Measurements from ENCODE around the gene DLGAP3.

The DLGAP3 gene

DNA sequence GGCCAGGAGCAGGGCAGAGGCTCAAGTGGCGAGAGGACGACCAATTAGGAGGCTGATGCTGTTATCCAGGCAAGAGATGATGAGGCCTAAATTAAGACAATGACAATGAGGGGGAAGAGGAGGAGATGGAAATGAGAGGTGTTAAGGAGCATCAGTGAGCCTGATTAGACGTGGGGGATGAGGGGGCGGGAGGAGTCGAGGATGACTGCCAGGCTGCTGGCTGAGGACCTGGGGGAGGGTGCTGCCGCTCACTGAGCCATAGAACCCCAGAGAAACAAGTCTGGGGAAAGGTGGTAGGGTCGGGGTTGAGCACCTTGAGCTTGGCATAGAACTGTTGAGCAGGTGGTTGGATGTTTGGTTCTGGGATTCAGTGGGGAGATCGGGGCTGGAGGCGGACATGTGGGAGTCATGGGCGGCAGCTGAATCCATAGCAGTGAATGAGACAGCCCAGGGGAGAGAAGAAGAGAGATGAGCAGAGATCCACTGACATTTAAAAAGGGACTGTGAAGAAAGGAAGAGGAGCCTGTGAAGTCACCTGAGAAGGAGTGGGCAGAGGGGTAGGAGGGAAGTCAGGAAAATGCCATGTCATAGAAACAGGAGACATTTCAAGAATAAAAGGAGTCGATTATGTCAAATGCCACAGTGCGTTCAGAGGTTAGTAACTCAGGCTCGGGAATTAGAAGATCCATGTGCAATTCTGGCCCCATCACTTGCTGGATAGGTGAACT lies 28.5 kb downstream of the DLGAP3 start:
- DNase-seq: no peak

DNA sequence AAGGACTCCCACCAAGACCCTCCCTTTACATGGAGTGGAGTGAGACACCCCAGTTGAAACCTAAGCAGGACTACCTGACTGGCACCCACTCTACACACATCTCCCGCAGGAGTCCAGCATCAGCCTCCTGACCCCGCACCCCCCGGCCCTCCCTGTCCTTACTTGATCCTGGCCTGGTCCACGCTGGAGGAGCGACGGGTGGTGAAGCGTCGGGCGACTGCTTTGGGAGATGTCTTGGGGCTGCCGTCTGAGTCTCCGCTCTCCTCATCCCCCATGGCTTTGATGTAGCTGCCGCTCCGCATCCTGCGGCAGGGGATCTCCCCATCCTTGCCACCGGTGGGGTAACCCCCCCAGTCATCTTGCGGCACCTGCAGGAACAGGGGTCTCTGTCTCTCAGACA lies 29.5 kb downstream of the DLGAP3 start:
- peak; percentile 24 for DNase-seq

DNA sequence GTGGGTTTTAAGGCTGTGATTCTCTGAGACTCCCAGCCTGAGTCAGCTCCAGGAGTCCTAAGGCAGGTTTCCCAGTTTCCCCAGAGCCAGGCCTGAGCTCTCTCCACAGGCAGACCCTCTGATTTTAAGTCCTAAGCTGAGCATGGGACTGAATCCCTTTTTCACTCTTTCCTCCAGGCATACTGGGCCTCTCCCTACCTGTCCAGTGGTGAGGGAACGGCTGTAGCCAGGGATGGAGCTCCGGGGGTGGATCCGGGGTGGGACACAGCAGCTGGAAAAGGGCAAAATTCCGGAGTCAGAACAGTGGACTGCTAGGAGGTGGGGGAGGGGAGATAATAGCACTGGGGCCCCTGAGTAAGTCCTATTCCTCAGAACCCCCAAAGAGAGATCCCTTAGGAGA lies 30.0 kb downstream of the DLGAP3 start:
- DNase-seq: peak; percentile 22

DNA sequence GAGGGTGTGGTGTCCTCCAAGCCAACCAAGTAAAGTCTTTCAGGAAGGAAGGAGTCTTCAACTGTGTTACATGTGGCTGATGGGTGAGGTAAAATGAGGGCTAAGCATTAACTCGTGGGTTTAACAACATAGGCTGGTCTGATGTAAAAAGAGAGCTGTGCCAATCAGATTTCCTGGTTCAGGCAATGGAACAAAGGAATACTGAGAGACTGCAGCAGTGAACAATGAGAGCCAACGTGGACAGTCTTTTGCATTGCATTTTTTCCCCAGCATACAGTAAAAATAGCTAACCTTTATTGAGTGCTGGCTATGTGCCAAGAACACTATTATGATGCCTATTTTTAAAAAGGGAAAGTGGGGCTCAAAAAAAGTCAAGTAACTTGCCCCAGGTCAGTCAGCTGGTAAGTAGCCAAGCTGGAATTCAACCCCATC lies 31.1 kb downstream of the DLGAP3 start:
- DNase-seq: no peak

DNA sequence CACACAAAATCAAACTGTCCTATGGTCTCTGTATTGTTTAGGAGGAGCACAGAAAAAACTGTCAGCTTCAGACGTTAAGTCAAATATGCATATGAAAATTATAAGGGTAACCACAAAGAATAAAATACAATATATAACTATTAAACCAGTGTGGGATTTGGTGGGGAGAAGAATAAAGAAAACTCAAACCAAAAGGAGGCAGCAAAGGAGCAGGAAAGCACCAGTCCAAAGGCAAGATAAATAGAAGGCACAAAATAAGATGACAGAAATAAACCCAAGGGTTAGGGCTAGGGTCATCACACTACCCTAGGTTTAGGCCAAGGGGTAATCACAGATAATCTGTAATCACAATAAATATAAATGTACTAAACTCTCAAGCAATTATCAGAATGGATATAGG lies 32.8 kb downstream of the DLGAP3 start:
- DNase-seq: no peak

DNA sequence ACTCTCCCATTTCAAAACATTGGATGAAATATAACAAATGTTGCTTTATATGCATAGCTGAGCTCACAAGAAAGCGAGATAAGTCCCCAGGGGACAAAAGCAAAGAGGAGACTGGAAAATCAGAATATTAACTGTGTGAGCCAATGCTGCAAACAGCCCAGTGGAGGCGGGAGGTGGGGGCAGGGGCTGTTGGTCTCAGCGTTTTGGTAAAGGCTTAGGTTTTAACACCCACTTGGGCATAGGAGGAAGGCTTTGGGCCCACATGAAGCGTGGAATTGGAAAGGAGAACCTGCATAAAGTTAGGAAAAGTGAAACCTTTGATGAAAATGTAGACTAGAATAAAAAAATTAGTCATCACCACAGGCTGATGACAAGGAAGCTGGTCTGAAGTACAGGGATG lies 39.7 kb downstream of the DLGAP3 start:
- DNase-seq: no peak

DNA sequence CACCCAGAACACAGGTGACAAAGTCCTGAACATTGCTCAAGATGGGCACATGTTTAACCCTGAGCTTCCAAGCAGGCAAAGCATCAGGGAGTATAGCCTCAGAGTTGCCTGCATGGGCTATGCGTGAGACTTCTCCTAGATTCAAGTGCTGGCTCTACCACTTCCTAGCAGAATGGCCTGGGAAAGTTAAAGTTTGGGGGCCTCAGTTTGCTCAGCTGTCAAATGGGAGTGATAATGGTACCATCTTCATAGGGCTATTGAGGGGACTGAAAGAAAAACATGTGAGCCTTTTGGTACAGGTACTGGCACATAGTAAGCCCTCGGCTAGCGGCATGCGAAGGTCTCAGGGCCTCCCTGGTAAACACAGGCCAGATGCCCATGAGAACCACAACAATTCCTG lies 41.9 kb downstream of the DLGAP3 start:
- no peak for DNase-seq

DNA sequence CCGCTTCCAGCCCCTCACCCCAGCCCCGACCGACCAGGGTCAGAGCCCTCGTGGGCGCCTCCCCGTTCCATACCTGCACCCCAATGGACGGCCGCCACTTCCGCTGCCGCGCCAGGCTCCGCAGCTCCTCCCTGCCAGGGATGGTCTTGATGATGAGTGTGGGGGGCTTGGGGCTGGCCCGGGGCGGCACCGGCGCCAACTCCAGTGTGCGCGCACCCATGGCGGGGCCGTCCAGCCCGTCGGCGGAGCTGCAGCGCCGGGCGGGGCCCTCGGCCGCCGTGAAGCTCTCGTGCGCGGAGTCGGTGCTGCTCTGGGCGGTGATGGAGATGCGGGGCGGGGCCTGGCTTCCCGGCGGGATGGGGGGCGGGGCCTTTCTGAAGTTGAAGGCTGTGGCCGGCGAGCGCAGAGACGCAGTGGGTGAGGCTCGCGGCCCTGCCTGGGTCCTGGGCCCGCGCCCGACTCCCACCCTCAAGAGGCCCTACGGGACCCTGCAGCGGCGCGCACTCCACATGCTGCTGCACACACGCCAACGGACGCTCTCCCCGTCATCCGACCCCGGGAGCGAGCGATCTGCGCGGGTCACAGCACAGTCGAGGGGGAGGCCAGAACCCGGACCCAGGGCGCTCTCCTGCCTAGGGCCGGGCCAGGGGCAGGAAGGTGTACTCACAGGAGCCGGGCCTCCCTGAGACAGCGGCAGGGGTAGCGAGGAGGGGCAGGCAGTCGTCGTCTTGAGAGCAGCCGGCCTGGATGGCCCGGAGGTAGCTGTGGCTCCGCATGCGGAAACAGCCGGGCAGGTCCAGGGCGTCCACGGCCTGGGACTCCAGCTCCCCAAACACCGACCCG lies 43.8 kb downstream of the DLGAP3 start:
- DNase-seq: peak; percentile 83

DNA sequence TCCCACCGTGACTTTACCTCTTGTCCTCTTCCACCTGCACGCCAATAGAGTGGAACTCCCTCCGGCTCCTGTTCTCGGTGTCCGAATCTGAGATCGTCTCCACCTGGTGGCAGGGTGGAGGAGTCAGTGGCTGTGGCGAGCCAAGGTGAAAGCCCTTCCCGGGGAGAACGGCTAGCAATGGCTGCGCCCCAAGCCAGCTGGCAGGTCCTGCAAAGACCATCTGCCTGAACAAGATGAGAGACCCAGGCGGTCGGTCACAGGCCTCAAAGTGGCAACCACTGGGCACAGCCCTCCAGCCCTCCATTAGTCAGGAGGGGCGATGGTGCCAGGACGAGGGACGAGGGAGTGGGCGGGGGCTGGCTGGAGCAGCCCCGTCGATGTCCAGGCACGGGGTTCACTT lies 44.5 kb downstream of the DLGAP3 start:
- peak; percentile 63 for DNase-seq

DNA sequence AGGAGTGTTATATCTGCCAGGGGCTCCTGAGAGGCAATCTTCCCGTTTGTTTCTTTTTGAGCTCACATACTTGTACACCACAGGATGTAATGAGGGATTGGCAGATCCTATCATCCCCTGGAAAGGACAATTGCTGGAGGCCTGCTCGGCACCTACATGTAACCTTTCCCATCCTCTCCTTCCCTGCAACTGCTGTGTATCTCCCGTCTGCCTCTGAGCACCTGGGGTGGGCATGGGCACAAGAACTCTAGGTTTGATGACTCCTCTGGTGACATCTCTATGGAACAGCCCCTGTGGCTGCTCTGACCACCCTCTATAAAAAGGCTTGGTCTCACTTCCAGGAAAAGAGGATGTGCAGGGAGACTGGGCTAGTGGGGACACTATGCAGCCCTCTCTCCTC lies 44.9 kb downstream of the DLGAP3 start:
- DNase-seq: no peak

DNA sequence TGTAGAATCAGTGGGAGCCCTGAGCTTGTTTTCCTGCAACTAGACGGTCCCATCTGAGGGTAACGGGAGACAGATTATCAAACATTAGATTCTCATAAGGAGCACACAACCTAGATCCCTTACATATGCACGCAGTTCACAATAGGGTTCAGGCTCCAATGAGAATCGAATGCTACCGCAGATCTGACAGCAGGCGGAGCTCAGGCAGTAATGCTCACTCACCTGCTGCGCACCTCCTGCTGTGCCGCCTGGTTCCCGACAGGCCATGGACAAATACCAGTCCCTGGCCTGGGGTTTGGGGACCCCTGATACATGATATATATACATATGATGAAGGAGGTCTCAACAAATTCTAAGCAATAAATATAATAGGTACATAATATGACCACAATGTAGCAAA lies 50.2 kb downstream of the DLGAP3 start:
- DNase-seq: peak; percentile 46

DNA sequence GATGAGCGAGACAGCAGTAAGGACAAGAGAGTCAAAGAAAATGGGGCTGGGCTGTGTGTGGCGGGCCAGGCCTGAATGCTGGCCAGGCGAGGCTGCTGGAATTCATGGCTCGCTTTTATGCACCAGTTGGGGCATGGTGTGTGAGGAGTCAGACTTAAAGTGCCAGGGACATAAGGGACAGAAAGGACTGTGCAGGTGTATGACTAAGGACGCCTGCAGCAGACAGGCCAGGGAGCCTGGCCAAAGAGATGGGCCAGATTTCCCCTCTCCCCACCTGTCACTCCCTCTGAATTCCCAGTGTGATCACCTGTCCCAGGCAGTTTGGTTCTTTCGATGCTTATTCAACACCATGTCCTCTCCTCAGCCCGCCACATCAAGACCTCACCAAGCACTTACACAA lies 53.0 kb downstream of the DLGAP3 start:
- DNase-seq: peak; percentile 38

DNA sequence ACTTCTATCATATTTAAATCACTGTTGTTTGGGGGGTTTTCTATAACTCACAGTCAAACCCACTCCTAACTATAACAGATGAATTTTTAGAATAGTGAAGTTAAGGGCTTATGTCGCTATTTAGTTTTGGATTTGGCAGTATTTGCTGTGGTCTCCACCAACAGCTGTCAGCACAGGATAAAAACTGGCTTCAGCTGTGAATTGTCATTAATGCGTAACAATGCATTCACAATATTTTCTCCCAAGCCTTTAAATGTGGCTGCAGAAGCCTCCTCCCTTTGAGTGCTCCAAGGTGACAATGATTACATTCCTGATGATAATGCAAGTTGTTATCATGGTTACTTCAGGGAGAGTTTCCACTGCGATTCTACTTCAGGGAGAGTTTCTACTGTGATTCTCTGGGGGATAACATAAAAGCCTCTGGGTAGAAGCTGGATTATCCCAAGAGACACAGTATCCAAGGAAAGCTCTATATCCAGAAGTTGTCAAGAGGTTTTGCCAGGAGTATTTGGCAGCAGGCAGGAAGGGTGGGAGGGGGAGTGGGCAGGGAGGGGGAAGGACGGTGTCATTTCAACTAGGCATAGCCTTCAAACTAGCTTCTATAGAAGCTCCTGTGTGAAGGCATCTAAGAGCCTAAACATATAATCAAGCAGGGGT lies 55.0 kb downstream of the DLGAP3 start:
- DNase-seq: no peak

DNA sequence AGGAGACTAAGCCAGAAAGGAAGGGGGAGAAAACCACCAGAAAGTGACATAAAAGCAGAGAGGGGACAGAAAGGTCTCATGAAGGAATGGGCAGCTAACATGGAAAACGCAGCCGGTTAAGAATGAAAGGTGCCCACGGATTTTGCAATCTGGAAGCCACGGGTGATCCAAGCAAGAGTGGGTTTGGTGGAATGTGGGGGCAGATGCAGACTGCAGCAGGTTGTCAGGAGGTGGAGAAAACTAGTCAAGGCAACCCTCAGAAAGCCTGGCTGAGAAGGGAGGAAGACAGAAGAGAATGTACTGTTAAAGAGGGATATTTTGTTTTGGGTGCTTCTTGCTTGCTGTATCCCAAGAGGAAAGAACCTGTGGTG lies 57.3 kb downstream of the DLGAP3 start:
- DNase-seq: no peak

DNA sequence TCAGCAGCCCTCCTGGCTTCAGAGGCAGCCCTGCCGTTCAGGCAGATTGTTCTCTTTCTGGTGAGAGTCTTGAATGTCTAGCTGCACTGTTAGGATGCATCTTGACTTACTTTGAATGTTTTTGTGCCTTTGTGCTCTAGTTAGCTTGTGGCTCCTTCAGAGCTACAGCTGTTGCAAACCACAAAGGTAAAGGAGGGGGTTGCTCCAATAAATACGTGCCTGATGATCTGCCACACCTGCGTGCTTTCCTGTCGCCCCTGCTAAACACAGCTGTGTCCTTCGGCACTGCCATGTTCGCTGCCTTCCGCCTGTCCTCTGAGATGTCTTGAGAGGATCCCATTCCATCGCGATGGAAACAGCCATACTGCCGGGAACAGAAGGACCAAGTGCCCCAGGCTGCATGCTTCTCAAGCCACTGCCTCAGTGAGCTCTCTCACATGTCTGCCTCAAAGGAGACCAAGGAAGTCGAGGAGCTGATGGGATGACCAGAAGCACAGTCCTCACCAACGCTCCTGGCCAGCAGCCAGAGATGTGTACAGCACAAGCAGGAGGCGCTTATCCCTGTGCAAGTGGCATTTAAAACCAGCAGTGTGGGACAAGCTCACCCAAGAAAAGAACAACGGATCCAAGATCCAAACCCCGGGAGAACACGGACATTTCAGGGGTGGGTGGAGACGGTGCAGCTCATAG lies 57.9 kb downstream of the DLGAP3 start:
- DNase-seq: no peak

DNA sequence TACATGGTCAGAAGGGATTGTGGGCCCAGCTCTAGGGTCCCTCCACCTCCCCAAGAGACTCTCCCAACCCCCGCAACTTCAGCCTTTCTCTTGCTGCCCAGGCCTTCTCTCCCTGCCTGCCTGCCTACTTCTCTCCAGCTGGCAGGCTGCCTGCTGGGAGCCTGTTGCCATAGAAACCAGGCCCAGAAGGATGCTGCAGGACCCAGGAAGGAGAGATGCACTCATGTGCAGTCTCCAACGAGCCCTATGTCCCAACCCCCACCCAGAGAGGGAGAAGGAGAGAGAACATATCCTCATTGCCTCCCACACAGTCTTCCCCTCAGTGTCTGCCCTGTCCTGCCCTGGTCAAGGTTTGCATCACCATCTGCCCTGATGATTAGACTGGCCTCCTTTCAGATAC lies 59.1 kb downstream of the DLGAP3 start:
- DNase-seq: no peak

DNA sequence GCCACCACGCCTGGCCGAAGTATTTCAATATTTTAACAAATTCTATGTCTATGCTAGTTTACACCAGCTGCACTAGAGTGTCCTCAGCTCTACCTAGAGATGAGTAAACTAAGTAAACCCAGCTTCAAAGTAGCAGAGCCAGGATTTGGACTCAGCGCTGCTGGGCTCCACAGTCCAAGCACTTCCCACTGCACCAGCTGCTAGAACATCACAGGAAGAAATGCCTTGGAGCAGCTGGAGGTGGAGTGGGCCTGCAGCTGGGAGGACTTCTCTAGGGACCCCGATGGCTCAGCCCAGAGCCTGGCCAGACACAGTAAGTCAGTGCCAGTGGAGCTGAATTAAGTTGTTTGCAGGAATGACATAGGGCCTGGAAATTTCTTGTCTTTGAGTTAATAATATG lies 59.7 kb downstream of the DLGAP3 start:
- no peak for DNase-seq

DNA sequence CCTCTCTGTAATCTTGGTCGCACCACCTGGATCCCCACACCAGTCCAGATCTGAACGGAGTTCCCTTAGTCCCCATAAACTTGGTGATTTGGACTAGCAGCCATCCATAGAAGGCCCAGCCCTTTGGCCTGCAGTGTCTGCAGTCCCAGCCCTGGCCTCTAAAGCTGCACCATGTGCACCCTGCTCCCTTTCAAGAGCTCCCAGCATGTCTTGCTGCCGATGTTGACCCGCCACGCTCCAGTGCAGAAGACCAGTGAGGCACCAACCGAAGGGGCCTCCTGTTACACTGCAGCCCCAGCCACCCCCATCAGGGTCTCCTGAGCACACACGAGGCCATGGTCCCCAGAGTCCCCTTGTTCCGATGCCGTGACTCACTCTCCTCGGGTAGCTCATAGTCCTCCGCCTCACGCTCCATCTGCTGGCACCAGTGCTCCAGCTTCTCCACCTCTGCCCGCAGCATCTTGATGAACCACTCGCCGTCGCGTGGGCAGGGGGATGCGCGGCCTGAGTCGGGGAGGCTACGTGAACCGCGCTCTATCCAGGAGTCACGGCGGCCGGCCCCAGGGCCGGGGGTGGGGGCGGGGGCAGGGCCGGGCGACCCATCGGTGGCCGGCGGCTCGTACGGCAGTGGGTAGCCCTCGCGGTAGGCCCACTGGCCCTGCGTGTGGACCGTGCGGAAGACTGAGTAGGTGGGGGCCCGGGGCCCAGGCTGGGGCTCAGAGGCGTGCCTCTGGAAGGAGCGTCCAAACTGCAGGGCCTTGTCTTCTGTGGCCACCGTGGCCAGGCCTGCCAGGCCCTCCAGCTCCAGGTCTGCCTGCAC lies 61.0 kb downstream of the DLGAP3 start:
- no peak for DNase-seq

DNA sequence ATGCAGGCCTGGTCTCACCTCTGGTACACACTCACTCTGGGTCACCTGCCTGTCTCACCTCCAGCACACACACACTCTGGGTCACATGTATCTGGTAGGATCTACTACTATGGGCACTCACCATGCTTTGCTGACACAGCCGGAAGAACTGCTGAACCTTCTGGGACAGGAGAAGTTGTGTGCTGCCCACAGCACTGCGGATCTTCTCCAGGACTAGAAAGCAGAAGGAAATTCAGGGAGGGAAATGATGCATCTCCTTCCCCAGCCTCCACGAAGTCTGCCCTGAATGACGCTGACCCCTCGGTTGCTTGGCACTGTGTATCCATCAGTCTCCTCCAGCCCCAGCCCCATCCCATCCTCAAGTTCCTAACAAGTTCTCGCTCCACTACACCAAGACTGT lies 62.0 kb downstream of the DLGAP3 start:
- peak; percentile 28 for DNase-seq

DNA sequence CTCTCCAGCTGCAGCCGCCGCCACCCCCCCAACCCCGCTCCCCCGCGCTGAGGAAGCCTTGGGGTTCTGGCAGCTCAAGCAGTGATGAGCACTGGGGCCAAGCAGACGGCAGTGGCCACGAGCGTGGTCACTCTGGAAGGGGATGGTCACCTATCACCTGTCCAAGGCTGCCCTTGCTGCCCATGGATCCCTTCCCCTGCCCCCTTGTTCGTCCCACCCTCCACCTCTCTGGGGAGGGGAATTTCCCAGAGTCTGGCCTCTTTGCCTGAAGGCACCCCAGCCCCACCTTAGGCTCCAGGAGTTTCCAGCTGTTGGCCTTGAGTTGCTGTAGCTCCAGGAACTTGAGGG lies 62.7 kb downstream of the DLGAP3 start:
- DNase-seq: no peak

DNA sequence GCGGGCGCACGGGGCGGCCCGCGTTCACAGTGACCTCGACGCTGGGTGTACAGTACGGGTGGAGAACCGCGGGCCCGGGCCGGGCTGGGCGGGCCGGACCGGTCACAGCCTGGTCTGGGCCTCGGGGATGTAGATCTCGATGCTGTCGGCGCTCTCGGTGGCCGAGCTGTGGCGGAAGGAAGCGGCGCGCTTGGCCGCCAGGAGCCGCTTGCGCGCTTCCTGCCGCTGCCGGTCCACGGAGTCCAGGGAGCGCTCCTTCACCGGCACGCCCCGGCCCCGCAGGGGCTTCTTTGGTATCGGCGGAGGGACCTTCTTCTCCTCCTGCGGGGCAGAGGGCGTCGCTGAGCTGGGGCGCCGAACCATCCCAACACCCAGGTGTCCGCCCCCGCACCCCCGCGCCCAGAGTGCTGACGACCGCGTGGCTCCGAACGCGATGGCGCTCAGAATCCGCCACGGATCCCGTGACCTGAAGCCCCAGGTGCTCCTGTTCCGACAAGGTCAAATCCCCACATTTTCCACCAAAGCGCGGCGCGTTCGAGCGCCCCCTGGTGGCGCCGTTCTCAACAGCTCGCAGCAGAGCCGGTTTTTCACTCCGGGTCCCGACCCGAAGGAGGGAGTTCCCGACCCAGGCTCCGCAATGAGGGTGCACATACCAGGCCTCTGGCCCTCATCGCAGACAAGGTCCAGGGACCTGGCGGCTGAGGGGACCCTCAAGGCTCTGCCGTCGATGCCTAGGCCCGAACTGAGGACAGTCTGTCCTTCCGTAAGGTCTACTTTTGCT lies 63.3 kb downstream of the DLGAP3 start:
- DNase-seq: peak; percentile 90

DNA sequence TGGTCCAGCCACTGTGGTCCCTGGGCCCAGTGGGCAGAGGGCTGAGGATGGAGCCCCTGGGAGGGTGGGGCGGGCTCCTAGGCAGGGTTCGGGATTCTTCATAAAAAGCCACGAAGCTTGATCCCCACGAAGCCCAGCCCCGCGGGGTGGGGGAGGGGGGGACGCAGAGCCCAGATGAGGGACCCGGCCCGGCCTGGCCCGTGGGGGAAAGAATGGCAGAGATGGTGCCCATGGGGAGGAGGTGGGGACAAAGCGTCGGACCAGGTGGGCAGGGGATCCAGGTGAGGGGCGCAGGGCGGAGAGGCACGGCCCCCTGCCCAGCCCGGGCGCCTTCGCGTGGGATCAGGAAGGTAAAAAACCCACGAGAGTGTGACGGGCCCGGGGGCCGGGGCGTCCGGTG lies 63.9 kb downstream of the DLGAP3 start:
- DNase-seq: no peak

Measured in islet precursor cell (in vitro differentiated cells).